GM12891 (cell line): ENCODE results near the gene NKAIN4.
"Not testable (repeated sequence)": the region's sequence is repeated elsewhere in the genome, so short reads cannot be mapped to it uniquely, and the experiment has no call there.

ENCODE experiments used
- DNase-seq: peaks from one replicate; pipeline ENCODE4 v3.0.0; 2011; ENCODE audit warnings: low spot score; ENCODE audit not compliant: insufficient read length
- FAIRE-seq: peaks from 2 replicates; lab custom pipeline; 2011; peaks lifted over from hg19 to GRCh38; lab: Jason Lieb, UNC
- PAX5 ChIP-seq: IDR thresholded peaks from 2 replicates; pipeline ENCODE4 v1.6.1; 2011; ENCODE audit warnings: low read length, moderate library complexity, mild to moderate bottlenecking; ENCODE audit not compliant: insufficient read depth, severe bottlenecking
- POLR2A ChIP-seq: IDR thresholded peaks from 2 replicates; pipeline ENCODE4 v1.6.1; 2011; ENCODE audit warnings: low read depth, low read length, control low read depth
- POLR2AphosphoS5 ChIP-seq: IDR thresholded peaks from 2 replicates; pipeline ENCODE4 v1.6.1; 2011; ENCODE audit warnings: low read depth, low read length, control low read depth
- POU2F2 ChIP-seq: IDR thresholded peaks from 2 replicates; pipeline ENCODE4 v1.6.1; 2011; ENCODE audit warnings: low read depth, mild to moderate bottlenecking, control low read depth, low read length, moderate library complexity
- SPI1 ChIP-seq: IDR thresholded peaks from 2 replicates; pipeline ENCODE4 v1.6.1; 2011; ENCODE audit warnings: low read depth, low read length, control low read depth
- TAF1 ChIP-seq: IDR thresholded peaks from 2 replicates; pipeline ENCODE4 v1.6.1; 2011; ENCODE audit warnings: low read depth, low read length, control low read depth

NKAIN4 gene

DNA sequence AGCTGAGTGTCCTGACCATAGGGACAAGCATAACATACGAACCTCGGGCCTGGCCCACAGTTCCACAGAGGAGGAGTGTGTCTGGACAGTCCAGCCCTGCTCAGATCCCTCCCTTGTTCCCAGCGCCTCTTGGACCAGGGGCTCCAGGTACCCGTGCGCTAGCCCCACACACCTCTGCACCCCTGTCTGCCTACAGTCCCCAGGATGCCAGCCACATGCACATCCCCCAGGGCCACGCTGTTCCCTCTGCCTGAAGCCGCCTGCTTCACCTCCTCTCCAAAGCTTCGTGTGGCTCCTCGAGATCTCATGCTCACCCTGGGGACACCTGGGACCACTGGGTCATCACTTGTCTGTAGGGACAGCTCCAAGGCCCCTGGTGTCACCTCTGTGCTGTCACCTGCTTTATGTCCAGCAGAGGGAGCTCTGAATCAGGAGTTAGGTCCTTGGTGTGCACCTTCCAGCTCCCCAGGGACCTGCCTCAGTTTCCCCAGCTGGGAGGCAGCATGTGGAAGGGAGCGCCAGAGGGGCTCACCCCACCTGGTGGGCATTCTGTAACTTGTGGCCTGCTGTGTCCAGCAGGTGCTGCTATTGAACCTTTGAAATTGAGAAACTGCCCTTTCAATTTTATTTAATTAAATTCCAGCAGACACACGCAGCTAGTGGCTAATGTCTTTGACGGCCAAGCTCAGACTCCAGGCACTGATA lies 31.0 kb downstream of the NKAIN4 start:
- peak; percentile 50 for FAIRE-seq
- TF ChIP-seq POLR2AphosphoS5 (no peak), POU2F2 (no peak), PAX5 (no peak), SPI1 (no peak), TAF1 (no peak)
- DNase-seq = peak; percentile 58

GRCh38 chr20:63222541-63222940 lies 31.7 kb downstream of the NKAIN4 start:
- TF ChIP-seq POLR2A = no peak
- no peak for TF ChIP-seq SPI1
- TF ChIP-seq POU2F2 = no peak
- no peak for TF ChIP-seq POLR2AphosphoS5
- no peak for TF ChIP-seq TAF1
- TF ChIP-seq PAX5 = no peak

DNA sequence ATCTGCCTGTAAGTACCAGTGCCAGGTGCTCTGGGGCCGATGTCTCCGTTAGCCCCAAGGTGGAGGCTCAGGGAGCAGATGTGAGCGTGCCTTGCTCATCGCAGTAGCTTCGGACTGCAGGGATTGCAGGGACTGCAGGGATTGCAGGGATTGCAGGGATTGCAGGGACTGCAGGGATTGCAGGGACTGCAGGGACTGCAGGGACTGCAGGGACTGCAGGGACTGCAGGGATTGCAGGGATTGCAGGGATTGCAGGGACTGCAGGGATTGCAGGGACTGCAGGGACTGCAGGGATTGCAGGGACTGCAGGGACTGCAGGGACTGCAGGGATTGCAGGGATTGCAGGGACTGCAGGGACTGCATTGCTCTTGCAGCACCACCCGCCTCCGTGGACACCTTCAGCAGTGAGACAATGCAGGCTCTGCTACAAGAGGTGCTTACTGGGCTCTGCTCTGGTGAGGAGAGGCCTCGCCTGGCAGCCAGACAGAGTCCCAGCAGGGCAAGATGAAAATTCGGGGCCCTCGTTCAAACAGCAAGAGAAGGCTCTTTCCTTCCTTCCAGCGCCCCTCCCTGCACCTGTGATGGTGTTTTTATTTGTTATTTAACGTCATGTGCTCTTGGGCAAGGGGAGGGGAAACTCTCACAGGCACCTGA lies 32.7 kb downstream of the NKAIN4 start:
- DNase-seq, FAIRE-seq: not testable (repeated sequence)

More at GRCh38 chr20:63222541-63222940, 31.7 kb downstream of the NKAIN4 start:
- no peak for FAIRE-seq
- DNase-seq = no peak

DNA sequence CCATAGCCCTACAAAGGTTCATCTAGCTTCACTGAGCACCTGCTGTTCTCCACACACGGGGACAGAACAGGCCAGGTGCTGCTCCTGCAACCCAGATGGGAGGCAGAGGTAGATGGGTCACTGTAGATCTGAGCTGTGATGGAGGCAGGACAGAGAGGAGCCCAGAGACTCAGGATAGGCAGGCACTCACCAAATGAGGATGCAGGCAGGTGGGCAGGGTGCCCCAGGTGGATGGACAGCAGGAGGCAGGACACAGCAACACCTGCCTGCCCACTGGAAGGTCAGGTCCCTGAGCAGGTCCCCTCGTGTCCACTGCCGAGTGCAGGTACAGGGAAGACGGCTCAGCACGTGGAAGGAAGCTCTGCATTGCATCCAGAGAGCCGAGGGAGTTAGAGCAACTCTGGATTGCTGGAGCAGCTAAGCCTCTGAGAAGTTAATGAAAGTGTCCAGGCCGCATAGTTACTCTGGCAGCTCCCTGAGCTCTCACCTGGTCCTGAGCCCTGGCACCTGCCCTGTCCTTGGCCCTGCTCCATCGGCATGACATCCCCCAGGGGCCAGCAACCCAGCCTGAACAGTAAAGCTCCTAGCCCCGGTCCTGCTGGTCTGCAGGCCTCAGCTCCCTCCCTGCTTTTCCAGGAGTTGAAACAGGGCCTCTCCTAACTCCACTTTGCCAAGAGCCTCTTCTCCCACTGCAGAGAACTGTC lies 33.4 kb downstream of the NKAIN4 start:
- no peak for FAIRE-seq
- TF ChIP-seq POLR2AphosphoS5 = no peak

DNA sequence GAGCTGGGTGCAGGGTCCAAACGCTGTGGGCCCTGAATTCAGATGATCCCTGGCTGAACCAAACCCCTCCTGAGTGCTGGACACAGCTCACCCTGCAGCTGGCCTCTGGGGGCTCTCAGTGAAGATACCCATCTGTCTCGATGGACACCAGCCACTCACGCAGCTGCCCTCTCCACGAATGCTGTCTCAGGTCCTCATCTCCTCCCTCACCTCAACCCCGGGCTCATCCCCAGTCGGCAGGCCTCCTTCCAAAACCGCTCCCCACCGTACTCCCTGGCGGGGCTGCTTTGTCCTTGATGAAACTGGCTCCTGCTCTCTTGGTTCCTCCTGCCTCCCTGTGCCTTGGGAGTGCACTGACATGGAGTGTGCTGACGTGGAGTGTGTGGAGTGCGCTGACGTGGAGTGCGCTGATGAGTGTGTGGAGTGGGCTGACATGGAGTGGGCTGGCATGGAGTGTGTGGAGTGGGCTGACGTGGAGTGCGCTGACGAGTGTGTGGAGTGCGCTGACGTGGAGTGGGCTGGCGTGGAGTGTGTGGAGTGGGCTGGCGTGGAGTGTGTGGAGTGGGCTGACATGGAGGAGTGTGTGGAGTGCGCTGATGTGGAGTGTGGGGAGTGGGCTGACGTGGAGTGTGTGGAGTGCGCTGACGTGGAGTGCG lies 34.3 kb downstream of the NKAIN4 start:
- no peak for TF ChIP-seq POLR2A
- TF ChIP-seq PAX5 = no peak
- no peak for TF ChIP-seq SPI1
- no peak for TF ChIP-seq POU2F2
- no peak for TF ChIP-seq POLR2AphosphoS5
- TF ChIP-seq TAF1 = no peak
- no peak for FAIRE-seq

More for the DNA sequence above, 33.4 kb downstream of the NKAIN4 start:
- DNase-seq = no peak

GRCh38 chr20:63219447-63219821 lies 34.8 kb downstream of the NKAIN4 start:
- no peak for DNase-seq
- FAIRE-seq = no peak

More for the DNA sequence above, 34.3 kb downstream of the NKAIN4 start:
- DNase-seq = no peak

GRCh38 chr20:63218701-63219446 lies 35.4 kb downstream of the NKAIN4 start:
- no peak for FAIRE-seq
- DNase-seq = no peak
- no peak for TF ChIP-seq POLR2AphosphoS5

More at GRCh38 chr20:63219447-63219821, 34.8 kb downstream of the NKAIN4 start:
- TF ChIP-seq POLR2AphosphoS5 (no peak), POLR2A (no peak), PAX5 (no peak), POU2F2 (no peak), SPI1 (no peak), TAF1 (no peak)

- no peak for DNase-seq
- no peak for TF ChIP-seq SPI1
- TF ChIP-seq POLR2A = no peak
- TF ChIP-seq PAX5 = no peak
- TF ChIP-seq POU2F2 = no peak
- no peak for TF ChIP-seq TAF1
- TF ChIP-seq POLR2AphosphoS5 = no peak
- FAIRE-seq = no peak
These were observed 36.6 kb downstream of the NKAIN4 start for GRCh38 chr20:63217706-63218105.

DNA sequence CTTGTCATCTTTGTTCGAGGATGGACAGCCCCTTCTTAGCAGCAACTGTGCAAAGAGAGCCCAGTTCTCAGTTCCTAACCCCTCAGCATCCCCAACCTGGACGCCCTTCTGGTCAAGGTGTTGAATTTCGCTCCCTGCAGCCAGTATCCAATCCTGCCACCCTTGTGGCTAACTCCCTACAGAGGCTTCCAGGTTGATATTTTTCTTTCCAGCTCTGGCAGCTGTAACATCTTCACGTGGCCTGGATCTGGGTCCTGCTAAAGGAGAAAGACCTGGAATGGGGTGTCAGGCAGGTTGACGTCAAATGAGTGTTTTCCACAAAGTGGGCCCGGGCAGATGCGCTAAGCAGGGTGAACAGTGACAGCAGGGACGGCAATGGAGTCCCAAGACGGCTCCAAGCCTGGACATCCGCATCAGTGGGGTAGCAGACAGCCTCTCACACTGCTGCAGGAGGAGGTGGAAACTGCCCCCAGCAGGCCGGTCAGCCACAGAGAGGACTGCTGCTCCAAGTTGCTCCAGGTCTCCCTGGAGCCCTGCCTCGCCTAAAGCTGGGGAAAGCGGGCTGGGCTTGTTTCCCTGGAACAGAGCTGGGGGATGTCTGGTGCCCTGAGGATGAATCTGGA lies 37.3 kb downstream of the NKAIN4 start:
- no peak for DNase-seq

More for the DNA sequence above, 37.3 kb downstream of the NKAIN4 start:
- no peak for TF ChIP-seq POLR2A
- TF ChIP-seq SPI1 = no peak
- TF ChIP-seq PAX5 = no peak
- TF ChIP-seq TAF1 = no peak
- TF ChIP-seq POU2F2 = no peak
- no peak for TF ChIP-seq POLR2AphosphoS5
- no peak for FAIRE-seq
